Uterus (tissue), 4 donors: ENCODE results near the gene ANGPT4. TPM values are rescaled to one million over a fixed set of nuclear protein-coding genes. Genes with fewer than 3 reads are reported as not detected.

Experiments
- DNase-seq, 2 donors: peaks; one replicate each; pipeline ENCODE4 v3.0.0-alpha.2; 2019 to 2020
- H3K27ac ChIP-seq, 2 donors: fragments of 200-600 bp; sonication (generic); 1 replicate in 1 of 2; 2 replicates in 1 of 2; pipeline ENCODE4 v1.5.1; 2016 to 2018
- H3K27me3 ChIP-seq, 2 donors: fragments of 200-600 bp; sonication (generic); one replicate each; pipeline ENCODE4 v1.5.1; 2018 to 2019; ENCODE audit warnings: control low read depth in 1 of 2
- H3K36me3 ChIP-seq, 2 donors: fragments of 200-600 bp; sonication (generic); one replicate each; pipeline ENCODE4 v1.5.1; 2019; ENCODE audit warnings: control low read depth in 1 of 2
- H3K4me1 ChIP-seq, 2 donors: fragments of 200-600 bp; sonication (generic); one replicate each; pipeline ENCODE4 v1.5.1; 2018 to 2019; ENCODE audit warnings: control low read depth in 1 of 2
- H3K4me3 ChIP-seq, 2 donors: fragments of 200-600 bp; sonication (generic); 1 replicate in 1 of 2; 2 replicates in 1 of 2; pipeline ENCODE4 v1.5.1; 2018 to 2019; ENCODE audit warnings: mild to moderate bottlenecking in 1 of 2
- H3K9me3 ChIP-seq, 2 donors: fragments of 200-600 bp; sonication (generic); one replicate each; pipeline ENCODE4 v1.5.1; 2019; ENCODE audit warnings: control low read depth in 1 of 2
- POLR2A ChIP-seq, 2 donors: fragments of 450-650 bp; IDR thresholded peaks; one replicate each; pipeline ENCODE4 v1.6.1; 2016; ENCODE audit warnings: antibody characterized with exemption in 2 of 2, mild to moderate bottlenecking in 1 of 2, moderate library complexity in 1 of 2
- intact Hi-C: fragments of 100-400 bp; cut with DNase I; formaldehyde crosslinking; loops from one replicate; pipeline ENCODE4 v1.15.1; 2023; ENCODE audit warnings: low total_unique reads
- total RNA-seq, 4 donors: library from RNA; depleted of rRNA in 3 of 4; stranded (reverse); fragments of >200 nt in 3 of 4; gene quantifications; one replicate each; pipeline versions ENCODE4 v1.1.0 to v1.2.4, GENCODE V29; 2014 to 2023
- TF ChIP-seq, protein P1 (sequence below), 4 experiments: fragments of 200-600 bp in 2 of 4; fragments of 450-650 bp in 2 of 4; sonication (generic) in 2 of 4; IDR thresholded peaks; one replicate each; pipeline ENCODE4 v1.5.1; 2016 to 2019; ENCODE audit warnings: antibody characterized with exemption in 4 of 4, mild to moderate bottlenecking in 2 of 4, moderate library complexity in 1 of 4
- donor health status: DM: yes; HTN: yes; CAD: no.

ANGPT4 gene
- total RNA-seq, 4 donors from 2014 or later: 0.55 to 8.8 (median 3.8) TPM

DNA sequence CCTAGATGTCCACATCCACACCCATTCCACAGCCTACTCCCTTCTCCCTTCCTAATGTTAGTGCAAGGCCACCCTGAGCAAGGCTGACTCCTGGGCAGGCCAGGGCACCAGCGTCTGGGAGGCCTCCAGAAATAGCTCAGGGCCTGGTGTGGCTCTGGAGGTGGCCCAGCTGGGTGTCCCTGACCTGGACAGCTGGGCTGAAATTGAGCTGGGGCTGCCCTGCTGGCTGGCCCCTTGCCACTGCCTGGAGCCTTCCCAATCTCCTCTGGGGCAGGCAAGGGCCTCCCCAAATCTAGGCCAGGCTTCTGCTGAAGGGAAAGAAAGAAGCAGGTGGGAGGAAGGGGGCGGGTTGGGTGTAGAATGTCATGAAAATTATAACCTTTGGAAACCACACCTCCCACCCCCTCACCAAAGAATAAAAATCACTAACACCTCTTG is 80.5 kb downstream of the ANGPT4 start:
- H3K36me3 ChIP-seq: no peaks in the 10 kb centered on the region
- intact Hi-C loops: no loop called here
- no peaks in the 10 kb centered on the region for H3K27me3 ChIP-seq
- H3K4me3 ChIP-seq: no peak overlapping the region
- H3K27ac ChIP-seq: no peak overlapping the region
- DNase-seq: no peak
- TF ChIP-seq, protein P1, sequence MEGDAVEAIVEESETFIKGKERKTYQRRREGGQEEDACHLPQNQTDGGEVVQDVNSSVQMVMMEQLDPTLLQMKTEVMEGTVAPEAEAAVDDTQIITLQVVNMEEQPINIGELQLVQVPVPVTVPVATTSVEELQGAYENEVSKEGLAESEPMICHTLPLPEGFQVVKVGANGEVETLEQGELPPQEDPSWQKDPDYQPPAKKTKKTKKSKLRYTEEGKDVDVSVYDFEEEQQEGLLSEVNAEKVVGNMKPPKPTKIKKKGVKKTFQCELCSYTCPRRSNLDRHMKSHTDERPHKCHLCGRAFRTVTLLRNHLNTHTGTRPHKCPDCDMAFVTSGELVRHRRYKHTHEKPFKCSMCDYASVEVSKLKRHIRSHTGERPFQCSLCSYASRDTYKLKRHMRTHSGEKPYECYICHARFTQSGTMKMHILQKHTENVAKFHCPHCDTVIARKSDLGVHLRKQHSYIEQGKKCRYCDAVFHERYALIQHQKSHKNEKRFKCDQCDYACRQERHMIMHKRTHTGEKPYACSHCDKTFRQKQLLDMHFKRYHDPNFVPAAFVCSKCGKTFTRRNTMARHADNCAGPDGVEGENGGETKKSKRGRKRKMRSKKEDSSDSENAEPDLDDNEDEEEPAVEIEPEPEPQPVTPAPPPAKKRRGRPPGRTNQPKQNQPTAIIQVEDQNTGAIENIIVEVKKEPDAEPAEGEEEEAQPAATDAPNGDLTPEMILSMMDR (IDR thresholded peaks at IDR 0.05): no peak
- no peak for TF ChIP-seq POLR2A (IDR thresholded peaks at IDR 0.05)
- peaks cover 0 to 4% of the 10 kb centered on the region in 2 donors for H3K4me1 ChIP-seq
- no peaks in the 10 kb centered on the region for H3K9me3 ChIP-seq

DNA sequence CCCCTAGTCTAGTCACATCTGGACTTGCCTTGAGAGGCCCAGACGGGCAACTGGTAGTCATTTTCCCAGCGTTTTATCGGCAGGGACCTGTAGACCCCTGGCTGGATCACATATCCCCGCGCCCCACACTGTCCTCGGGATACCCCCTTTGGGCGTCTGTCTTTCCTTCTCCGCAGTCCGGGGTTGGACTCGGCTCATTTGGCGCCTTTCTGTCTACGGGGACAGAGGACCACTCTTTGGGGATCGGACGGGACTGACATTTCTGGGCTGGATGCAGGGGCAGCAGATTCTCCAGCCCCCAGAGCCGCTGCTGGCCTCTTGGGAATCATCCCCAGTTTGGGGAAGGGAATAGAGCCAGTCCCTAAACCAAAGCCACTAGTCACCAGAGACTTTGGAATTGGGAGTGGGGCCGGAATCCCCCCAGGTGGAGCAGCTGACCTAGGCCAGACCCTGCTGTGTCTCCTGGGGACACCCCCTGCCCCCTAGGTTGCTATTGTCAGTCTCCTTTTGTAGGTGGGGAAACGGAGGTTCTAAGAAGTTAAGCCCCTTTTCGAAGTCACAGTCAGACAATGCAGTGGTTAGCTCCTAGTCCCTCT is 81.9 kb downstream of the ANGPT4 start:
- H3K27ac ChIP-seq: peak overlapping the region; percentile 79
- H3K27me3 ChIP-seq: no peaks in the 10 kb centered on the region
- no peaks in the 10 kb centered on the region for H3K36me3 ChIP-seq
- H3K4me3 ChIP-seq: peak overlapping the region; percentile 77 to 81
- intact Hi-C loops: no loop called here
- H3K9me3 ChIP-seq: no peaks in the 10 kb centered on the region
- no peak for DNase-seq
- TF ChIP-seq POLR2A (IDR thresholded peaks at IDR 0.05): no peak
- TF ChIP-seq, protein P1 (IDR thresholded peaks at IDR 0.05): no peak
- peaks cover 0 to 4% of the 10 kb centered on the region in 2 donors for H3K4me1 ChIP-seq

DNA sequence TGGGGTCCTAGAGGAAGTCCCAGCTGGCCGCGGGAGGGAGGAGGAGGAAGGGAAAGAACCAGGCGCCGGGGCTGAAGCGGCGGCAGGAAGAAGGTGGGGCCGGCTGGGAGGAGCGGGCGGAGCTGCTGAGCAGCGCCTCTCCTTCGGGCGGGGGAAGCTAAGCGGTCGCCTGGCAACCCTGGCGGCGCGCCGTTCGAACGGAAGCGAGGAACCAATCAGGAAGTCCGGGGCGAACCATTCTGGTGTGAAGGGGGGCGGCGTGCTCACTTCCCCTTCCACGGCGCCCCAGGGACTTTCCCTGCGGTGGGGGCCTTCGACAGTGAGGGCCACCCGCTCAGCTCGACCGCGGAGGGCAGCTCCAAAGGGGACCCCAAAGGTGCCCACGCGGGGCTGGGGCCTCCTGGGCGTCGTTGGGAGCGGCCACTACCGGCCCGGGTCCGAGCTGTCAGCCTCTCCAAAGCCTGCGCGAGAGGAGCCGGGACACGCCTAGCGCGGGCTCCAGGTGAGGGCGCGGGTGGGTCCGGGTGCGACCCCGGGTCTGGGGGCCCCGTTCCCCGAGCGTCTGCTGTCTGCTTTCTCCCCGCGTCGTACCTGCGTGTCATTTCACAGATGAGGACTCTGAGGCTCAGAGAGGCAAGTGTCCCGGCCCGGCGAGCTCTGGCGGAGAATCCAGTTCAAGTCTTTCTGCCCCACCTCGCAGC is 82.5 kb downstream of the ANGPT4 start, which contains the start of gene FAM110A:
FAM110A (plus strand) TSS at position 266 of the 701 bp plus-strand sequence. CDS start 11,090 bp downstream, outside the sequence.
- no peak for TF ChIP-seq POLR2A (IDR thresholded peaks at IDR 0.05)
- TF ChIP-seq, protein P1 (IDR thresholded peaks at IDR 0.05): no peak
- Histone ChIP-seq H3K27me3 (no peaks in the 10 kb centered on the region), H3K4me1 (peaks cover 0 to 4% of the 10 kb centered on the region in 2 donors), H3K9me3 (no peaks in the 10 kb centered on the region), H3K27ac (peak within 1 kb of the TSS; percentile 79), H3K4me3 (peak within 1 kb of the TSS; percentile 77 to 81), H3K36me3 (no peaks in the 10 kb centered on the region)
- DNase-seq: peak; percentile 95
- intact Hi-C loops: no loop called here

DNA sequence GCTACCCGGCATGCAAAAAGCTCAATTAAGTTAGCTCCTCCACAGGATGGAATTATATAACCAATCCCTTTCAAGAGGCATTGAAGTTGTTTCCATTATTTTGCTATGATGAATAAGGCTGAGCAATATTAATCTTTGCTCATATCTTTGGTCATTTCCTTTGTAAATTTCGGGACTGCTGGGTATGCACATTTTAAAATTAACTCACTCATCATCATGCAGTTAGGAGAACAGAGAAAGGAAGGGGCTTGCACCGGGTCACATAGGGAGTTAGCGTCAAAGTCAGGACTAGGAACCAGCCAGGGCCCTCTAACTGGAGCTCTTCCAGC is 83.0 kb downstream of the ANGPT4 start:
- Histone ChIP-seq H3K9me3 (no peaks in the 10 kb centered on the region), H3K27ac (peak overlapping the region; percentile 52 to 66), H3K4me1 (peaks cover 0 to 4% of the 10 kb centered on the region in 2 donors), H3K27me3 (no peaks in the 10 kb centered on the region), H3K4me3 (peak overlapping the region; percentile 77 to 81), H3K36me3 (no peaks in the 10 kb centered on the region)
- DNase-seq: no peak
- TF ChIP-seq POLR2A (IDR thresholded peaks at IDR 0.05): no peak
- TF ChIP-seq, protein P1 (IDR thresholded peaks at IDR 0.05): no peak
- intact Hi-C loops: no loop called here

DNA sequence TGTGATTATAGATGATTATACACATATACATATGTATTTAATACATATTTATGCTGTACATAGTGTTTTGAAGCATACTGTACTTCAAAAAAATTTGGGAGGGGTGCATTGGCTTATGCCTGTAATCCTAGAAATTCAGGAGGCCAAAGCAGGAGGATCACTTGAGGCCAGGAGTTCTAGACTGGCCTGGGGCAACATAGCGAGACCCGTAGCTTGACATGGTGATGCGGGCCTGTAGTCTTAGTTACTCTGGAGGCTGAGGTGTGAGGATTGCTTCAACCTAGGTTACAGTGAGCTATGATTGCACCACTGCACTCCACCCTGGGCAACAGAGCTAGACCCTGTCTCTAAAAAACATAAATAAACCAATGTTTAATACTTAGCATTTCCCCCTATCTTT is 84.2 kb downstream of the ANGPT4 start:
- Histone ChIP-seq H3K9me3 (no peaks in the 10 kb centered on the region), H3K4me1 (peaks cover 0 to 4% of the 10 kb centered on the region in 2 donors), H3K27me3 (no peaks in the 10 kb centered on the region), H3K27ac (no peak overlapping the region), H3K4me3 (no peak overlapping the region), H3K36me3 (no peaks in the 10 kb centered on the region)
- no peak for TF ChIP-seq POLR2A (IDR thresholded peaks at IDR 0.05)
- no peak for DNase-seq
- intact Hi-C loops: no loop called here
